GM12878 (cell line): ENCODE data around the gene DCAF12L1.

Experiments used
- HDAC6 ChIP-seq: fragments of 200-600 bp; sonication (generic); IDR thresholded peaks from one replicate; pipeline ENCODE4 v1.8.0; 2017; ENCODE audit warnings: antibody characterized with exemption; ENCODE audit not compliant: unreplicated experiment
- RCOR1 ChIP-seq: conservative IDR thresholded peaks from 2 replicates; pipeline ENCODE4 v1.6.1; 2012; ENCODE audit warnings: low read depth, low read length, improper control_type of control experiment
- RELA ChIP-seq: fragments of 450-650 bp; IDR thresholded peaks from 2 replicates; pipeline ENCODE4 v1.8.0; 2014; ENCODE audit warnings: borderline replicate concordance; ENCODE audit not compliant: partially characterized antibody
- TF ChIP-seq, protein P1 (sequence below), 3 experiments: IDR thresholded peaks in 2 of 3; conservative IDR thresholded peaks in 1 of 3; 2 replicates each; pipeline ENCODE4 v1.5.1; 2011; ENCODE audit warnings: low read depth in 3 of 3, low read length in 3 of 3, mild to moderate bottlenecking in 3 of 3, control low read depth in 2 of 3, moderate library complexity in 2 of 3, inconsistent platforms in 1 of 3, mixed read lengths in 1 of 3; ENCODE audit not compliant: control insufficient read depth in 2 of 3, insufficient read depth in 1 of 3; ENCODE audit errors: extremely low read depth in 1 of 3

DNA sequence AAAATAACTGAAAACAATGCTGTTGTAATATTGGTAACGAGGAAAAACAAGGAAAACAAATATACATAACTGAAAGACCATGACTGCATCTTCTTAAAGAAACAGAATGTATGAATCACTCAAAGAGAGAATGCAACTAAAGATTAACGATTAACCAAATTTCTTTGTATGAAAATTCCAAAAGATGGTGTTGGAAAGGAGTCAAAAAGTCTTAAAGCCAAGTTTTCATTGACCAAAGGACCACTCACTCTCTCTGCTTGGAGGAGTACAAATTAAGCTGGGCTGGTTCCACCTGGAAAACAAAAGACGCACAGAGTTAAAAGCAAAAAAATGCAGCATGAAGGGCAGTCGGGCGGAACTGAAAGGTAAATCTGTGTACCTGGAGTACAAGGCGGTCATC is 1.8 kb downstream of the DCAF12L1 start:
- TF ChIP-seq, protein P1, sequence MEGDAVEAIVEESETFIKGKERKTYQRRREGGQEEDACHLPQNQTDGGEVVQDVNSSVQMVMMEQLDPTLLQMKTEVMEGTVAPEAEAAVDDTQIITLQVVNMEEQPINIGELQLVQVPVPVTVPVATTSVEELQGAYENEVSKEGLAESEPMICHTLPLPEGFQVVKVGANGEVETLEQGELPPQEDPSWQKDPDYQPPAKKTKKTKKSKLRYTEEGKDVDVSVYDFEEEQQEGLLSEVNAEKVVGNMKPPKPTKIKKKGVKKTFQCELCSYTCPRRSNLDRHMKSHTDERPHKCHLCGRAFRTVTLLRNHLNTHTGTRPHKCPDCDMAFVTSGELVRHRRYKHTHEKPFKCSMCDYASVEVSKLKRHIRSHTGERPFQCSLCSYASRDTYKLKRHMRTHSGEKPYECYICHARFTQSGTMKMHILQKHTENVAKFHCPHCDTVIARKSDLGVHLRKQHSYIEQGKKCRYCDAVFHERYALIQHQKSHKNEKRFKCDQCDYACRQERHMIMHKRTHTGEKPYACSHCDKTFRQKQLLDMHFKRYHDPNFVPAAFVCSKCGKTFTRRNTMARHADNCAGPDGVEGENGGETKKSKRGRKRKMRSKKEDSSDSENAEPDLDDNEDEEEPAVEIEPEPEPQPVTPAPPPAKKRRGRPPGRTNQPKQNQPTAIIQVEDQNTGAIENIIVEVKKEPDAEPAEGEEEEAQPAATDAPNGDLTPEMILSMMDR (IDR thresholded peaks at IDR 0.05 in 2 of 3, conservative IDR thresholded peaks at IDR 0.05 in 1 of 3; ENCODE audit: control insufficient read depth in 2 of 3, extremely low read depth in 1 of 3, insufficient read depth in 1 of 3, low read depth in 3 of 3, low read length in 3 of 3): no peak
- TF ChIP-seq RCOR1 (no peak), HDAC6 (no peak), RELA (no peak)
